ENCODE data around the gene KCNQ1OT1. TPM values are rescaled to one million over a fixed set of nuclear protein-coding genes. Genes with fewer than 3 reads are reported as not detected.
A peak's percentile ranks its signal among the peaks of the same experiment; 100 is the strongest.

KCNQ1OT1 gene
- total and polyA plus RNA-seq, 9 of the 15 experiments (the other 6 are each of a cell fraction or from before 2014, with no cell fraction given), result 0.04 to 2.3 (median 0.74) TPM

DNA sequence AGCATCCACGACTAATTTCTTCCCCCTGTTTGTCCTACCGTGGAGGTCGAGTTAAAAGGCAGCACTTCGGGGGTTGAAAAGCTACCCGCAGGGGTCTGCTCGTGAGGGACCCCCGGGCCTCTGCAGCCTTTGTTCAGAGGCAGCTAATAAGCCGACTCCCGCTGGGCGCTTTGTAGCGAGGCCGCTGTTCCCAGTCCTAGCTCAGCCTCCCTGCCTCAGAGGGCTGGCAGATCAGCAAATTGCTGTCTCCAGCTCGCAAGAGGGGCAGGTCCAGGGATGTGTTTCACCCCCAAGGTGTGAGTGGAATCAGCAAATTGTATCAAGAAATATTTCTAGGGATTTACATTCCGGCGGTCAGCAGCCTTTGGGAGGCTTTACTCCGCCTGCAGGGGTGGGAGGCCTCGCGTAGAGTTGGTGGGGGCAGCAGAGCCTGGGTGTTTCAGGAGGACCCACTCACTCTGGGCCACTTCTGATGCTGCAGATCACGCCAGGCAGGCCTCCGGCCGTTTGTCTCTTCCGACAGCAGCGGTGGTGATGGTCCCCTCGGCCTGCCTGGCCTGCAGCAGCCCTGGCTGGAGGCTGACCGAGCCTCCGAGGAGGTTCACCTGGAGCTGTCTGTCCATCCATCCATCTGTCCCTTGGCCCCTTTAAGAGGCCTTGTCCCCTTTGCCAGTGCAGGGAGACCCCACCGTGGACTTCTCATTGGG lies 21.6 kb upstream of the KCNQ1OT1 start:
- Histone ChIP-seq H3K27ac (ENCODE audit: extremely low read depth, low read depth, low read length) (no peak overlapping the region), H2AFZ (ENCODE audit: low read depth, low read length) (no peak overlapping the region), H4K20me1 (replicated peaks; ENCODE audit: control insufficient read depth, insufficient read depth, low read length) (no peaks in the 10 kb centered on the region; the same call in 1 of the 2 replicates), H3K79me2 (ENCODE audit: control insufficient read depth, insufficient read depth, low read length) (no peaks in the 10 kb centered on the region), H3K4me3 (no peak overlapping the region), H3K9me1 (ENCODE audit: control insufficient read depth, insufficient read depth, low read length) (no peaks in the 10 kb centered on the region), H3K27me3 (ENCODE audit: control insufficient read depth in 2 of 2, insufficient read depth in 2 of 2, low read length in 2 of 2) (peaks cover 0 to 26% of the 10 kb centered on the region in 2 experiments; a peak in 3 of 5 replicates), H3K9me3 (replicated peaks; ENCODE audit: control insufficient read depth, insufficient read depth, low read depth, low read length) (no peaks in the 10 kb centered on the region), H3K4me2 (ENCODE audit: insufficient read depth, low read length) (no peak overlapping the region), H3K36me3 (ENCODE audit: control insufficient read depth, insufficient read depth, low read length) (no peaks in the 10 kb centered on the region), H3K4me1 (replicated peaks in 1 of 2; ENCODE audit: control insufficient read depth in 2 of 2, insufficient read depth in 2 of 2, low read length in 2 of 2) (peaks cover 4 to 31% of the 10 kb centered on the region in 2 experiments; a peak in 4 of 5 replicates), H3K9ac (ENCODE audit: insufficient read depth in 1 of 2, low read depth in 2 of 2, low read length in 2 of 2) (no peak overlapping the region)
- ChIA-PET POLR2A (interaction anchor here (0.8 to 2.1 kb wide), 2 partner anchors 22 to 41 kb away, joined by 3 to 8 read pairs; partner anchors contain the start of gene KCNQ1OT1), CTCF (ENCODE audit: low intra/inter-chr PET ratio) (no interaction called here)
- WGBS (ENCODE audit: insufficient coverage, low coverage, missing lambda C conversion rate), result 45% methylated on average over 23 of the region's 27 CpGs
- BruUV-seq (replicated peaks), result no TSS peak
- no peak for DNase-seq (ENCODE audit: extremely low read depth in 1 of 4, low spot score in 3 of 4)
- in situ Hi-C loops (cut with MboI) (no loop called here), intact Hi-C loops (cut with micrococcal nuclease) (no loop called here)
- FAIRE-seq, result no peak
- no peak for TF ChIP-seq ZNF764 (CRISPR knock-in tag; IDR thresholded peaks at IDR 0.05; ENCODE audit: low read depth)
- TF ChIP-seq, protein P1, sequence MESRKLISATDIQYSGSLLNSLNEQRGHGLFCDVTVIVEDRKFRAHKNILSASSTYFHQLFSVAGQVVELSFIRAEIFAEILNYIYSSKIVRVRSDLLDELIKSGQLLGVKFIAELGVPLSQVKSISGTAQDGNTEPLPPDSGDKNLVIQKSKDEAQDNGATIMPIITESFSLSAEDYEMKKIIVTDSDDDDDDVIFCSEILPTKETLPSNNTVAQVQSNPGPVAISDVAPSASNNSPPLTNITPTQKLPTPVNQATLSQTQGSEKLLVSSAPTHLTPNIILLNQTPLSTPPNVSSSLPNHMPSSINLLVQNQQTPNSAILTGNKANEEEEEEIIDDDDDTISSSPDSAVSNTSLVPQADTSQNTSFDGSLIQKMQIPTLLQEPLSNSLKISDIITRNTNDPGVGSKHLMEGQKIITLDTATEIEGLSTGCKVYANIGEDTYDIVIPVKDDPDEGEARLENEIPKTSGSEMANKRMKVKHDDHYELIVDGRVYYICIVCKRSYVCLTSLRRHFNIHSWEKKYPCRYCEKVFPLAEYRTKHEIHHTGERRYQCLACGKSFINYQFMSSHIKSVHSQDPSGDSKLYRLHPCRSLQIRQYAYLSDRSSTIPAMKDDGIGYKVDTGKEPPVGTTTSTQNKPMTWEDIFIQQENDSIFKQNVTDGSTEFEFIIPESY (CRISPR knock-in tag; IDR thresholded peaks at IDR 0.05), result 0 out of 2 replicates have a peak, but pooled peaks have one; percentile 39
- ATAC-seq, result no peak
